ENCODE measurements around the gene RORB. TPM values are rescaled to one million over a fixed set of nuclear protein-coding genes. Genes with fewer than 3 reads are reported as not detected.
A peak's percentile ranks its signal among the peaks of the same experiment; 100 is the strongest.

Gene RORB
- total RNA-seq, 4 donors from 2014 or later, result 0.13 to 1.5 (median 0.50) TPM

GRCh38 chr9:74691058-74691457 lies 193.9 kb downstream of the RORB start:
- Histone ChIP-seq H3K27me3 (no peaks in the 10 kb centered on the region), H3K27ac (no peak overlapping the region), H3K36me3 (no peaks in the 10 kb centered on the region), H3K9me3 (no peaks in the 10 kb centered on the region), H3K4me1 (no peaks in the 10 kb centered on the region), H3K4me3 (no peak overlapping the region)
- intact Hi-C loops (cut with DNase I), result no loop called here
- DNase-seq, result no peak
- TF ChIP-seq CTCF (IDR thresholded peaks at IDR 0.05) (no peak), POLR2A (IDR thresholded peaks at IDR 0.05) (no peak)
- 80 to 86% methylated on average over 8 of the region's 8 CpGs for WGBS, 2 donors

GRCh38 chr9:74696520-74696919 lies 199.4 kb downstream of the RORB start:
- intact Hi-C loops (cut with DNase I), result no loop called here
- TF ChIP-seq POLR2A (IDR thresholded peaks at IDR 0.05) (no peak), CTCF (IDR thresholded peaks at IDR 0.05) (peak in 1 of 6 experiments; percentile 4)
- WGBS, 2 donors, result 60 to 81% methylated on average over 1 of the region's 1 CpG

GRCh38 chr9:74697535-74697934 lies 200.4 kb downstream of the RORB start:
- Histone ChIP-seq H3K4me1 (no peaks in the 10 kb centered on the region), H3K27me3 (no peaks in the 10 kb centered on the region), H3K27ac (no peak overlapping the region), H3K4me3 (no peak overlapping the region), H3K9me3 (no peaks in the 10 kb centered on the region), H3K36me3 (no peaks in the 10 kb centered on the region)
- intact Hi-C loops (cut with DNase I), result no loop called here
- DNase-seq, result no peak
- WGBS, 2 donors, result 40 to 51% methylated on average over 2 of the region's 2 CpGs
- TF ChIP-seq CTCF (IDR thresholded peaks at IDR 0.05) (no peak), POLR2A (IDR thresholded peaks at IDR 0.05) (no peak)

More at GRCh38 chr9:74696520-74696919, 199.4 kb downstream of the RORB start:
- H3K36me3 ChIP-seq, result no peaks in the 10 kb centered on the region
- H3K27ac ChIP-seq, result no peak overlapping the region
- no peaks in the 10 kb centered on the region for H3K4me1 ChIP-seq
- no peaks in the 10 kb centered on the region for H3K27me3 ChIP-seq
- DNase-seq, result no peak
- no peaks in the 10 kb centered on the region for H3K9me3 ChIP-seq
- no peak overlapping the region for H3K4me3 ChIP-seq

- 61 to 64% methylated on average over 5 of the region's 5 CpGs for WGBS, 2 donors
- DNase-seq, result no peak
- H3K9me3 ChIP-seq, result no peaks in the 10 kb centered on the region
- no peak overlapping the region for H3K4me3 ChIP-seq
- H3K27me3 ChIP-seq, result no peaks in the 10 kb centered on the region
- intact Hi-C loops (cut with DNase I), result no loop called here
- no peak overlapping the region for H3K27ac ChIP-seq
- no peaks in the 10 kb centered on the region for H3K36me3 ChIP-seq
- TF ChIP-seq CTCF (IDR thresholded peaks at IDR 0.05) (no peak), POLR2A (IDR thresholded peaks at IDR 0.05) (no peak)
- no peaks in the 10 kb centered on the region for H3K4me1 ChIP-seq
Measured at GRCh38 chr9:74711341-74711740, 214.2 kb downstream of the RORB start.

- 81 to 88% methylated on average over 2 of the region's 2 CpGs for WGBS, 2 donors
Measured at GRCh38 chr9:74718709-74719108, 221.6 kb downstream of the RORB start.

More at GRCh38 chr9:74718709-74719108, 221.6 kb downstream of the RORB start:
- Histone ChIP-seq H3K9me3 (no peaks in the 10 kb centered on the region), H3K27me3 (no peaks in the 10 kb centered on the region), H3K27ac (no peak overlapping the region), H3K4me1 (no peaks in the 10 kb centered on the region), H3K4me3 (no peak overlapping the region), H3K36me3 (no peaks in the 10 kb centered on the region)
- TF ChIP-seq CTCF (IDR thresholded peaks at IDR 0.05) (no peak), POLR2A (IDR thresholded peaks at IDR 0.05) (no peak)
- intact Hi-C loops (cut with DNase I), result no loop called here
- no peak for DNase-seq

Measured in esophagus squamous epithelium (tissue), 5 donors.